ENCODE results near the gene LMTK3.

Gene LMTK3
- total RNA-seq = 6.5 to 25.0 (median 17.9) reads per million in 4 experiments

GRCh38 chr19:48511800-48512503 is at the start of gene LMTK3:
LMTK3 (minus strand) TSS chr19:48511835; CDS start chr19:48511576, 259 bp downstream.
- DNase-seq = peak; percentile 81

- no peak for DNase-seq
Observed at GRCh38 chr19:48561412-48561811, 49.8 kb upstream of the LMTK3 start.

- DNase-seq = no peak
Observed at GRCh38 chr19:48560095-48560530, 48.5 kb upstream of the LMTK3 start.

GRCh38 chr19:48558018-48558684 is 46.5 kb upstream of the LMTK3 start:
- DNase-seq = no peak

GRCh38 chr19:48556825-48557224 is 45.2 kb upstream of the LMTK3 start:
- DNase-seq = no peak

- DNase-seq = no peak
Observed at GRCh38 chr19:48556163-48556562, 44.5 kb upstream of the LMTK3 start.

GRCh38 chr19:48554385-48555091 is 42.9 kb upstream of the LMTK3 start:
- DNase-seq = no peak

- no peak for DNase-seq
Observed at GRCh38 chr19:48553676-48554384, 42.2 kb upstream of the LMTK3 start.

GRCh38 chr19:48552406-48553322 is 41.0 kb upstream of the LMTK3 start:
- DNase-seq = no peak

- DNase-seq = no peak
Observed at GRCh38 chr19:48551437-48552302, 40.0 kb upstream of the LMTK3 start, which contains the start of gene SULT2B1. SULT2B1 (plus strand) TSS chr19:48552172; CDS start chr19:48552253, 81 bp downstream.

GRCh38 chr19:48549380-48549779 is 37.7 kb upstream of the LMTK3 start:
- DNase-seq = no peak

- no peak for DNase-seq
Observed at GRCh38 chr19:48548253-48548911, 36.7 kb upstream of the LMTK3 start.

- no peak for DNase-seq
Observed at GRCh38 chr19:48547722-48548121, 36.1 kb upstream of the LMTK3 start.

- DNase-seq = no peak
Observed at GRCh38 chr19:48544856-48545750, 33.5 kb upstream of the LMTK3 start.

- DNase-seq = no peak
Observed at GRCh38 chr19:48543121-48543710, 31.6 kb upstream of the LMTK3 start.

- no peak for DNase-seq
Observed at GRCh38 chr19:48541813-48542212, 30.2 kb upstream of the LMTK3 start.

- no peak for DNase-seq
Observed at GRCh38 chr19:48540110-48540509, 28.5 kb upstream of the LMTK3 start.

GRCh38 chr19:48539503-48540096 is 28.0 kb upstream of the LMTK3 start:
- no peak for DNase-seq

Data from effector CD8-positive, alpha-beta T cell (primary cell).